Osteocyte (in vitro differentiated cells): ENCODE results near the gene CHIC2. TPM values are rescaled to one million over a fixed set of nuclear protein-coding genes. Genes with fewer than 3 reads are reported as not detected.

Experiments
- DNase-seq: peaks from one replicate; pipeline ENCODE4 v3.0.0; 2021; ENCODE audit warnings: mixed read lengths; ENCODE audit not compliant: unreplicated experiment; ENCODE audit errors: extremely low spot score
- H3K27ac Mint-ChIP-seq: one replicate; pipeline ENCODE4 v1.8.0; 2021; ENCODE audit warnings: mild to moderate bottlenecking, mixed read lengths; ENCODE audit not compliant: unreplicated experiment
- H3K27me3 Mint-ChIP-seq: one replicate; pipeline ENCODE4 v1.8.0; 2021; ENCODE audit warnings: mixed read lengths; ENCODE audit not compliant: unreplicated experiment
- H3K36me3 Mint-ChIP-seq: one replicate; pipeline ENCODE4 v1.8.0; 2021; ENCODE audit warnings: mixed read lengths; ENCODE audit not compliant: unreplicated experiment
- H3K4me1 Mint-ChIP-seq: one replicate; pipeline ENCODE4 v1.8.0; 2021; ENCODE audit warnings: mixed read lengths; ENCODE audit not compliant: unreplicated experiment
- H3K4me3 Mint-ChIP-seq: one replicate; pipeline ENCODE4 v1.8.0; 2021; ENCODE audit warnings: mild to moderate bottlenecking, moderate library complexity, mixed read lengths; ENCODE audit not compliant: unreplicated experiment
- H3K9me3 Mint-ChIP-seq: one replicate; pipeline ENCODE4 v1.8.0; 2021; ENCODE audit warnings: mixed read lengths; ENCODE audit not compliant: unreplicated experiment
- total RNA-seq: library from RNA; stranded (reverse); gene quantifications from 2 replicates; pipeline ENCODE4 v1.2.1, GENCODE V29; 2021
- TF ChIP-seq, protein P1 (sequence below): fragments of 200-600 bp; sonication (generic); IDR thresholded peaks from 2 replicates; pipeline ENCODE4 v1.5.0; 2021; ENCODE audit warnings: antibody characterized with exemption, mild to moderate bottlenecking, moderate library complexity

Gene CHIC2
- total RNA-seq, 1 donor from 2014 or later: 64.1 TPM

DNA sequence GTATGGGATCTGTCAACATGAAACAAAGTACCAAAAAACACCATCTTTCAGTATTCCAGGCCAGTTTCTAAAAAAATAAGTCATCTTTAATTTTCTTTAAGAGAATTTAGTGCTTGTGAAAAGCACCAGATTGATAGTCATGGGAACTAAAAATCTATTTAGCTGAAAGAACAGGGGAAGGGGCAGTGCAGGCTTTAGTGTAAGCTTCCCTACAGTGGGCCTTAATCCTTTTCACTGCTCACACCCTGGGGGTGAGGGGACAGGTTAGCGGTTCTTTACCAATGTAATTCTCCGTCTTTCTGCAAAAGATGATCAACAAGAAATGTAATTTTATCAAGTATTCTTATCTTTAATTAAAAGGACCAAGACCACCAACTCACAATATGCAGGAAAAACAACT lies 47.1 kb downstream of the CHIC2 start:
- TF ChIP-seq, protein P1, sequence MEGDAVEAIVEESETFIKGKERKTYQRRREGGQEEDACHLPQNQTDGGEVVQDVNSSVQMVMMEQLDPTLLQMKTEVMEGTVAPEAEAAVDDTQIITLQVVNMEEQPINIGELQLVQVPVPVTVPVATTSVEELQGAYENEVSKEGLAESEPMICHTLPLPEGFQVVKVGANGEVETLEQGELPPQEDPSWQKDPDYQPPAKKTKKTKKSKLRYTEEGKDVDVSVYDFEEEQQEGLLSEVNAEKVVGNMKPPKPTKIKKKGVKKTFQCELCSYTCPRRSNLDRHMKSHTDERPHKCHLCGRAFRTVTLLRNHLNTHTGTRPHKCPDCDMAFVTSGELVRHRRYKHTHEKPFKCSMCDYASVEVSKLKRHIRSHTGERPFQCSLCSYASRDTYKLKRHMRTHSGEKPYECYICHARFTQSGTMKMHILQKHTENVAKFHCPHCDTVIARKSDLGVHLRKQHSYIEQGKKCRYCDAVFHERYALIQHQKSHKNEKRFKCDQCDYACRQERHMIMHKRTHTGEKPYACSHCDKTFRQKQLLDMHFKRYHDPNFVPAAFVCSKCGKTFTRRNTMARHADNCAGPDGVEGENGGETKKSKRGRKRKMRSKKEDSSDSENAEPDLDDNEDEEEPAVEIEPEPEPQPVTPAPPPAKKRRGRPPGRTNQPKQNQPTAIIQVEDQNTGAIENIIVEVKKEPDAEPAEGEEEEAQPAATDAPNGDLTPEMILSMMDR: no peak
- no peak overlapping the region for H3K4me3 Mint-ChIP-seq
- no peaks in the 10 kb centered on the region for H3K27me3 Mint-ChIP-seq
- peaks cover 7% of the 10 kb centered on the region for H3K36me3 Mint-ChIP-seq
- no peak for DNase-seq
- H3K27ac Mint-ChIP-seq: no peak overlapping the region
- peaks cover 6% of the 10 kb centered on the region for H3K4me1 Mint-ChIP-seq
- no peaks in the 10 kb centered on the region for H3K9me3 Mint-ChIP-seq

DNA sequence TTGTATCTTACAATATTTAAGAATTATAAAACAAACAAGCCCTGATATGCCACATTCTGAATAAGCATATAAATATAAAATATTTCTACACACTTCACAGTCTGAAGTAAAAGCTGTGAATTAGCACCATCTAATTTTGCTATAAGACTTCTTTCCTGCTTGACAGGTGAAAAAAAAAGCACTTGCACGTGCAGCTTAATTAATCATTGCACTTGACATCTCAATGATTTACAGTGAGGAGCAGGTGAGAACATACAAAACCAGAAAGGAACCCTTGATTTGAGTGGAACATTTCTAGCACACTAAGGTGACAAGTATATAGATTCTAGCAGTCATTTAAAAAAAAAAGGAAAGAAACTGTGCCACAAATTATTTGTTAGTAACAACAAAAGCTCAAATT lies 47.9 kb downstream of the CHIC2 start:
- TF ChIP-seq, protein P1: no peak
- Mint-ChIP-seq H3K4me3 (no peak overlapping the region), H3K27me3 (no peaks in the 10 kb centered on the region), H3K9me3 (no peaks in the 10 kb centered on the region), H3K27ac (no peak overlapping the region), H3K36me3 (peaks cover 7% of the 10 kb centered on the region), H3K4me1 (peaks cover 6% of the 10 kb centered on the region)
- DNase-seq: no peak

DNA sequence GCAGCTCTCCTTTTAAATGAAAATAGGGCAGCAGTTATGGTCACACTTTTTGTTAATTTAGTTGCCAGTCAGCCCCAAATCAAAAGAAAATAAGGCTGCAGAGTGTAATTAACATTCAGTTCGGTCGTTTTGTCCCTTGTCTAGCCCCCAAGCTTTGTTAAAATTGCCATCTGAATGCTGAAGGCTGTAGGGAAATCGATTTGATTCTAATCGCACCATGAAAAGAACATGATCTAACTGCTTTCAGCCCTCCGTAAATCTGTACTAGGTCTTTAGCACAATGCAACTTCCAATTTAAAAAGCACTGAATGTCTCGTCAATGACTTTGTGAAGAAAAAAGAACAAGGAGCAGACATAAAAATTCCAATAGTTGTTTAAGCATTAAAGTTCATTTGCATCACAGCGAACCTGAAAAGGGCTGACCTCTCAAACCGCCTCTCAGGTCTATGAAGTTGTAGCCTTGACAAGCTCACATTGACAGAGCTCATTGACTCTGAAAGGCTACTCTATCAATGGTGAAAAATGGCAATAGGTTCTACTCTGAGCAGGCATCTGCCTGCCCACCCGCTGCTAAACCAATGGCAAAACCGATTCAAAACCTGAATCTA lies 48.9 kb downstream of the CHIC2 start:
- no peak overlapping the region for H3K4me3 Mint-ChIP-seq
- H3K4me1 Mint-ChIP-seq: peaks cover 6% of the 10 kb centered on the region
- H3K9me3 Mint-ChIP-seq: no peaks in the 10 kb centered on the region
- no peak overlapping the region for H3K27ac Mint-ChIP-seq
- H3K27me3 Mint-ChIP-seq: no peaks in the 10 kb centered on the region
- peaks cover 13% of the 10 kb centered on the region for H3K36me3 Mint-ChIP-seq
- TF ChIP-seq, protein P1: no peak
- no peak for DNase-seq

DNA sequence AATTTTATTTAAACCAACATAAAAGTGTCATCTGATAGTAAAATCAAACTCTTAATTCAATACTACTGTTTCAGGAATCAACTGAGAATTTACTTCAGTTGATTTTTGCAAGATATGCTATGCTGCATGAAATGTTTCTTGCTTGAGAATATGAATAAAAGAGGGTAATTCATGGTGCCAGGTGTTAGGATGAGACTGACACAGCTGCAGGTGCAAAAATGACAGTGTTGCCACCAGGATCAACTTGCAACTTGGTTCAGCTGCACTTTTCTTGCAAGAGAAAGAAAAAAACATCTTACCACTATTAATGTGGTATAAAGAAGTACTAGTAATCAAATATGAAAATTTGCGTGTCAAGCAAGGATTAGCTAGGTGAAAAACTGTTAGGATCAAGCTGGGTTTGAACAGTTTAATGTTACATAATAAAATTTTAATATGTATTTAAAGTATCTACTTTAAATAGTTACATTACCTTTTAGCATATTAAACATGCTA lies 49.7 kb downstream of the CHIC2 start:
- H3K27ac Mint-ChIP-seq: no peak overlapping the region
- no peak overlapping the region for H3K4me3 Mint-ChIP-seq
- H3K36me3 Mint-ChIP-seq: peaks cover 15% of the 10 kb centered on the region
- H3K4me1 Mint-ChIP-seq: peaks cover 6% of the 10 kb centered on the region
- no peaks in the 10 kb centered on the region for H3K27me3 Mint-ChIP-seq
- no peaks in the 10 kb centered on the region for H3K9me3 Mint-ChIP-seq
- TF ChIP-seq, protein P1: no peak
- DNase-seq: no peak

DNA sequence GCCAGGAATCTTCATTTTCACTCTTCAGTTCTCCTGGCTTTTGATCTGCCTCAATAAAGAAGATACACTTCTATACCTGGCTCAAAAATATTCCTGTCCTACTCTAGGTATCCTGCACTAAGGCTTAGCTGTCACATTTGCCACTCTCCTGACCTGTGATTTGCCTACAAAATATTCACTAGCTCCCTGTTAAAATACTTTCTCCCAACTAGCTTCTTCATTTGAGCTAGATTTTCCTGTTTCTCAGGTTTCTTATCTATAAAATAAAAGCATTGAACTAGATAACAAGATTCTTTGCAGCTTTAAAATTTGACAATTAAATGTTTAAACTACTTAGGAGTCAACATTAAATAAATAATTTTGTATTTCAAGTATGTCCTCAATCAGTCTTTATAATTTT lies 53.2 kb downstream of the CHIC2 start:
- Mint-ChIP-seq H3K27me3 (no peaks in the 10 kb centered on the region), H3K9me3 (no peaks in the 10 kb centered on the region), H3K27ac (no peak overlapping the region), H3K4me3 (no peak overlapping the region), H3K4me1 (peaks cover 6% of the 10 kb centered on the region), H3K36me3 (peaks cover 26% of the 10 kb centered on the region)
- TF ChIP-seq, protein P1: no peak
- no peak for DNase-seq
